Epidermal melanocyte (primary cell): ENCODE data around the gene B4GALNT1.
"Not testable (repeated sequence)": the region's sequence is repeated elsewhere in the genome, so short reads cannot be mapped to it uniquely, and the experiment has no call there.

Experiments used
- DNase-seq: peaks from one replicate; pipeline ENCODE4 v3.0.0; 2011; ENCODE audit warnings: low spot score; ENCODE audit not compliant: insufficient read length

Gene B4GALNT1

GRCh38 chr12:57638096-57638495 lies 5.1 kb upstream of the B4GALNT1 start:
- no peak for DNase-seq

- DNase-seq, result no peak
Measured at GRCh38 chr12:57637364-57637763, 4.4 kb upstream of the B4GALNT1 start.

GRCh38 chr12:57636731-57637130 lies 3.7 kb upstream of the B4GALNT1 start:
- not testable (repeated sequence) for DNase-seq

GRCh38 chr12:57632073-57632957 lies 686 bp downstream of the B4GALNT1 start:
- DNase-seq, result peak; percentile 10

- DNase-seq, result no peak
Measured at GRCh38 chr12:57631566-57632072, 1.4 kb downstream of the B4GALNT1 start.

- no peak for DNase-seq
Measured at GRCh38 chr12:57630891-57631433, 2.0 kb downstream of the B4GALNT1 start.

DNA sequence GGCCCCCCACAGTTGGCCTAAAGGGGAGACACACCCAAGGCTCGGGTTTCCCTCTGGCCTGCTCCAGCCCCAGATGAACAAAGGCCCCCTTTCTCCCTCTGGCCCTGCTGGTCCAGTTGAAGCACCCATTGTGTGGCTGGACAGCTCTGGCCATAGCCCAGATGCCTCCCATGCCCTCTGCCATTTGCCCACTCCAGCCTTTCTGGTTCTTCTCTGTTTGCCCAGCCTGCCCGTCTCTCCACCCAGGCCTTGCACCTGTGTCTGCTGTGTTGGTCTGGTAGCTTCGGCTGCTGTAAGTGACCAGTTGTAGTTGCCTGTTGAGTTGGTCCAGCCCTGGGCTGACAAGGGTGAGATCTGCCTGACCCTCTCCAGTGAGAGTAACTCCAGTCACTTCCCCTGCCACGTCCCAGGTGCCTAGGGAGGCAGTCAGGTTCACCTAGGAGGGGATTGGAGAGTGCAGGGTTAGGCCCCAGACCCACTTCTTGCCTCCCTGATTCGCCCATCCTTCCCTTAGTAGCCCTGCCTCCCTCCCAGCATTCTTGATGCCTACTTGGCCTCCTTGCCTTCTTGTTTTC lies 3.0 kb downstream of the B4GALNT1 start:
- DNase-seq, result no peak

DNA sequence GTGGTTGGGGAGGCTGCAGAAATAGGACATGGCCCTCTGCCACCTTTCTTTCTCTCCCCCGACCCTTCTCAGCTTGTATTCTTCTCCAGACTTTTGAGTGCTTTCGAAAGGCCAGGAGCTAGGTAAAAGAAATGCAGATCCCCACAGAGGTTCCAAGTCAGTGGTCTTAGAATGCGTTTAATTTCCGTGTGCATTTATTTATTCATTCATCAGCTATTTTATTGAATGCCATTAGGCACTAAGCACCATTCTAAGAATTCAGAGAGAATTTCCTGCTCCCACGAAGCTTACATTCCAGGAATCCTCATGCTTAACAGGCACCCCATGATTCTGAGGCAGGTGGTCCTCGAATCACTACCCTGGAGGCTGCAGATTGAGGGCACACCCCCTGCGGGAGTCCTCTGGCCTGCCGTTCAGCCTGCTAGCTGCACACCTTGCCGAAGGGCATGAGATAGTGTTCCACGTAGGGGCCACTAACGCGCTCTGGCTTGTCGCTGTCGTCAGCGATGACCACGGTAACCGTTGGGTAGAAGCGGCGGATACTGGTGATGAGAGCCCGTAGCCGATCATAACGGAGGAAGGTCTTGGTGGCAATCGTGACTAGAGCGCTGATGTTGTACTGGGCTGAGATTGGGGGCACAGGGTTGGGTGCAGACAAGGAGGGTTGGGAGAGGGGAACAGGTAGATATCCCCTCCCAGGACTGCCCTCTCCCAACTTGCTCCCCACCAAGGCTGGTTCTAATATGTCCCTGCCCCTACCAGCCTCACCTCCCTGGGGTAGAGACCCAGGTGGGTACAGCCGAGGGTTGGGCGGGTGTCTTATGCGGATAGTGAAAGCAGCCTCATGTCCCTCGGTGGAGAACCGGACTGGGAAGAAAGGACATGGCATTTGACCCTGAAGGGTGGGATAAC lies 4.5 kb downstream of the B4GALNT1 start:
- no peak for DNase-seq

GRCh38 chr12:57627501-57628279 lies 5.3 kb downstream of the B4GALNT1 start:
- DNase-seq, result no peak

DNA sequence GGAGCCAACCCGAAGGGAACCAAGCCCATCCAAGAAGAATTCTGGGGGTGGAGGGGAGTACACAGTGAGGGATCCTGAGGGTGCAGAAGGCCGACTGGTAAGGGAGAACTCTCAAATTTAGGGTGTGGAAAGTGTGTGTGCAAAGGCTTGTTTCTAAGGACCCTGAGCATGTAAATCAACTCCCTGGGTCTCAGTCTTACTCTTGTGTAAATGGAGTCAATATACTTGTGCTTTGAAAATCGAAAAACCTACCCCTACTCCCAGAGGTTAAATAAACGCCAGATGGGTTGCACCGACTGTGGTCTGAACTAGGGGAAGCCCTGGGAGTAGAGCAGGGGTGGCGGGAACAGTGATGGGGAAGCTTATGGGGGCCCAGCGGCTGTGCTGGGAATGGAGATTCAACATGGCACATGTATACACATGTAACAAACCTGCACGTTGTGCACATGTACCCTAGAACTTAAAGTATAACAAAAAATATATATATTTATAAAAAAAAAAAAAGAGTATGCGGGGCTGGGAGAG lies 6.0 kb downstream of the B4GALNT1 start:
- no peak for DNase-seq

DNA sequence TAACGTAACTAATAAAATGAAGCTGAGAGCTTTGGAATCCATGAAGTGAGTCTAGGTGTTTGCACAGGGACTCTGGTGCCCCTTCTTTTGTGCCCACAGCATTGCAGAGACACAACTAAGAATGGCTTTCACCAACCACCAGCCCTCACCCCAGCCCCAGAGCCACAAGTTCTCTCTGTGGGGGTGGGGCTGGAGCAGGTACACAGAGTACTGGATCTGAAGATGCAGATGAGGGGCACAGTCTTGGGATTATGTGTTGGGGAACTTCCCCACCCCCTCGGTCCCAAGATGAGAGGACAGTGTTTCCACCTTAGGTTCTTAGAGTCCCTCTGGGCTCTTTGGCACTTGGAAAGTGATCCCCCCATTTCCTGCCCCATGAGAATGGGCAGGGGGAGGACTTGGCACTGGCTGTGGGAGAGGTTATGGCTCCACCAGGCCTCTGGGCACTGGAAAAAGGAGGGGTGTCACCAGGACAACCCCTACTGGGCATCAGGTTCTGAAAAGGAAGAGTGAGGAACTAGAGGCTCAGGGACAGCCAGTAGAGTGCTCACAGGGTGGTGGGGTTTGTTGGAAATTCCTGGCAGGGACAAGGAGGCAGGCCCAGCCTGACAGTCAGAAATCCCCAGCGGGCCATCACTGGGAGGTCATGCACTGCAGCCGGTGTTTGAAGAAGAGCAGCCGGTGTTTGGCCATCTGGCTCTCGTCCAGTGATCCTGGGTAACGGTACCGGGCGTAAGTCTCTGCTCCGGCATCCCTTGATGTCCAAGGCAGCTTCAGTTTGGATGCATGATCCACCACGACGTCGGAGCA lies 6.7 kb downstream of the B4GALNT1 start:
- DNase-seq, result no peak

DNA sequence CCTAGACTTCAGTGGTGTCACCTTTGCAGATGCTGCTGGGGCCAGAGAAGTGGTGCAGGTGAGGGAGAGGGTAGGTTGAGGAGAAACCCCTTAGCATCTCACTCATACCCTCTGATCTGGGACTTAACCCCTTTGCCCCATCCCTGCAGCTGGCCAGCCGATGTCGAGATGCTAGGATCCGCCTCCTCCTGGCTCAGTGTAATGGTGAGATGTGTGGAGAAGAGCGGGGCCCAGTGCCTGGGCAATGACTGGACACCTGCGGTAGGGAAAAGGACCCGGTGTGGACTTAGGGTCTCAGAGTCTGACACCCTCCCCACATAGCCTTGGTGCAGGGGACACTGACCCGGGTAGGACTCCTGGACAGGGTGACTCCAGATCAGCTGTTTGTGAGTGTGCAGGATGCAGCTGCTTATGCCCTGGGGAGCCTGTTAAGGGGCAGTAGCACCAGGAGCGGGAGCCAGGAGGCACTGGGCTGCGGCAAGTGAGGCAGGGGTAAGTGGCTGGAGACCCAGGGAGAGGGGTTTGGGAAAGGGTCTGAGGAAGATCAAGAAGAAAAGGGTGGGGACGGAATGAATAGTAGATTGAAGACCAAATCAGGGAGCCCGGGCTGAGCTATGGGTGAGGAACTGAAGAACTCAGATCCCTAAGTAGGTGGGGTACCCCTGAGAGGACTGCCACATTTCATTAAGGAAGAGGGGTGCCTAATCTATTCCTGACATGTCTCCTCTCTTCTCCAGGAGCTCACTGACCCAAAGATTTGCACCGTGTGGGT lies 7.6 kb downstream of the B4GALNT1 start:
- no peak for DNase-seq

DNA sequence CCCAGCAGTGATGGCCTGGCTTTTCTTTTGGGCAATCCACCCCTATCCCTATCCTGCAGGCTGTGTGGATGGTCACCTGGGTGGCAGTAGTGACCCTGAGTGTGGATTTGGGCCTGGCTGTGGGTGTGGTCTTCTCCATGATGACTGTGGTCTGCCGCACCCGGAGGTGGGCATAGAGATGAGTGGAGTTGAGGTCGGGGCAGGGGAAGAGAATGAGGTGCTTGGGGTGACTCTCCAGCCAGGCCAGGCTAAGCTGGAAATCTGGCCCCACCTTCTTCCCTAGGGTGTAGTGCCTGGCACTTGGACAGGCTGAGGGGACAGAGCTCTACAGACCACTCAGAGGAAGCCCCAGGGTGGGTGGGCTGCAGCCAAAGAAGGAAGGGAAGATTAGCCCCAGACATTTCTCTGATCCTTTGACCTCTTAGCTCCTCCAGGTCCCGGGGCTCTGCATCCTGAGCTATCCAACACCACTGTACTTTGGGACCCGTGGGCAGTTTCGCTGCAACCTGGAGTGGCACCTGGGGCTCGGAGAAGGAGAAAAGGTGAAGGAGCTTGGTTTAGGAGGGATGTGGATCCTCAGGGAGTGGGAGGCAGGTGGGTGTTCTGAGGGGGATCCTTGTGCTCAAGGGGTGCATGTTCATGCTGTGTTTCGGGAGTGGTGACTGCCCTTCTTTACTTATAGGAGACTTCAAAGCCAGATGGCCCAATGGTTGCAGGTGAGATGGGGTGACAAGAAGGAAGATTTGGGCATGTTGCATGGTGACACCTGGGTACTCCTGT lies 8.4 kb downstream of the B4GALNT1 start:
- no peak for DNase-seq

GRCh38 chr12:57623811-57624390 lies 9.1 kb downstream of the B4GALNT1 start:
- DNase-seq, result no peak

GRCh38 chr12:57623385-57623784 lies 9.6 kb downstream of the B4GALNT1 start:
- no peak for DNase-seq

GRCh38 chr12:57622293-57623245 lies 10.4 kb downstream of the B4GALNT1 start:
- no peak for DNase-seq
